Activated CD8-positive, alpha-beta memory T cell treated with anti-CD3 and anti-CD28 coated beads for 48 hours (primary cell): ENCODE data around the gene TBR1.

Source experiments
- DNase-seq, 3 experiments: peaks; one replicate each; pipeline ENCODE4 v3.0.0-alpha.2; 2020; ENCODE audit warnings: low read depth in 2 of 3, low spot score in 2 of 3

Gene TBR1

DNA sequence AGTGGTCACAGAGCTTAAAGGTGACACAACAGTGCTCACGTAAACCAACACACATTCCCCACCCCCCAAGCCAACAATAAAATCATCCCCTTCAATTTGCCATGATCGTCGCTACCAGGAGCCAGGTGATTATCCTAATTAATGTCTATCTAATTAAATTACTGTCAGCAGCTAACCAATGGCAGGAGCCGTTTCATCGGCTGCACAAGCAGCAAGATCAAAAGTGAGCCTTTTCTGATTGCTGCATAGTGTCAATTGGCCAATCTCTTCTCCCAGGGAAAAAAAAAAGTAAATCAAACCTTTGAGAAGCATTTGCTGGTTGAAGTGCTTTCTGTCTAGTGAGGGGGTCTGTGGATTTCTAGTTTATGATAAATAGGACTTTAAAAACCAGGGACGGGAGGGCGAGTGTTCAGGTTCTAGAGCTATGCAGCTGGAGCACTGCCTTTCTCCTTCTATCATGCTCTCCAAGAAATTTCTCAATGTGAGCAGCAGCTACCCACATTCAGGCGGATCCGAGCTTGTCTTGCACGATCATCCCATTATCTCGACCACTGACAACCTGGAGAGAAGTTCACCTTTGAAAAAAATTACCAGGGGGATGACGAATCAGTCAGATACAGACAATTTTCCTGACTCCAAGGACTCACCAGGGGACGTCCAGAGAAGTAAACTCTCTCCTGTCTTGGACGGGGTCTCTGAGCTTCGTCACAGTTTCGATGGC, at the start of gene TBR1:
TBR1 (plus strand) TSS at position 311 of the 721 bp plus-strand sequence; CDS start at position 425, 114 bp downstream.
- DNase-seq = no peak

DNA sequence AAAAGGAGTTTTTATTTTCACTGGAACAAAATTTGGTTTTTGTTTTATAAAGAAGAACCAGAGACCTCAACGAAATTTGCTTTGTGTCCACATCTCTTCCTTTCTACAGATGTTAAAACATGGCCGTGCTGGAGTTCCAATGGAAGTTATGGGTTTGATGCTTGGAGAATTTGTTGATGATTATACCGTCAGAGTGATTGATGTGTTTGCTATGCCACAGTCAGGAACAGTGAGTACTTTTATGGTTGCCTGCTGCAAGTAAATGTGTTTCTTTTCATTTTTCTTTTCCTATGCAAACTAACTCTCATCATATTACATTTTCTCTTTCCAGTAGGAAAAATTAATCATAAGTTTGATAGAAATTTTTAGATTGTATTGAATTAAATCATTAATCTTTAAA, 48.4 kb upstream of the TBR1 start:
- DNase-seq = no peak

DNA sequence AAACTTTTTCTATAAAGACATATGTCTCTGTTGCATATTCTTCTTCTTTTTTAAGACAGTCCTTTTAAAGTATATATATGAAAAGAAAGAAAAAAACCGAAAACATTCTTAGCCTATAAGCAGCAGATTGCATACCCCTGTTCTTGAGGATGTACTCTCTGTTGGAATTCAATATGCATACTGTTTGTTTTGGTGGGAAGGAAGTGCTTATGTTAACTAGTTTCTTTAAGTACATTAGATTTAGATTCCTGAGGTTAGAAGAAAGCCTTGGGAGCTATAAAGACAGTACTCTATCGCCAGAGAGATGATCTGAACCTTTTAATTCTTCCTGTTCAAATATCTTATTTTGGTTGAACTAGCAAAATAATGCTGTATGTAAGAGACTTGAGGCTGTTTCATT, 46.8 kb upstream of the TBR1 start:
- DNase-seq = no peak

DNA sequence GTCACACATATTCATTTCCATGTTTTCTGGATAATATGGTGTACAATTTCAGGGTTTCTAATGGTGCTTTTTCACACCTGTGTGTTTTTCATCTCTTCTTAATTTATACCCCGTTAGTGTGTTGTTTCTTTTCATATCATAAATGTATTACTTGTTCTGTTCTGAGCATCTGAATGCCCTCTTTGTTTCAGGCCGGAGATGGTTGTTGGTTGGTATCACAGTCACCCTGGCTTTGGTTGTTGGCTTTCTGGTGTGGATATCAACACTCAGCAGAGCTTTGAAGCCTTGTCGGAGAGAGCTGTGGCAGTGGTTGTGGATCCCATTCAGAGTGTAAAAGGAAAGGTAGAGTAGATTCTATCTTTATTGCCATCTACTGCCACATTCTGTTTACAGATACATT, 45.1 kb upstream of the TBR1 start:
- no peak for DNase-seq

DNA sequence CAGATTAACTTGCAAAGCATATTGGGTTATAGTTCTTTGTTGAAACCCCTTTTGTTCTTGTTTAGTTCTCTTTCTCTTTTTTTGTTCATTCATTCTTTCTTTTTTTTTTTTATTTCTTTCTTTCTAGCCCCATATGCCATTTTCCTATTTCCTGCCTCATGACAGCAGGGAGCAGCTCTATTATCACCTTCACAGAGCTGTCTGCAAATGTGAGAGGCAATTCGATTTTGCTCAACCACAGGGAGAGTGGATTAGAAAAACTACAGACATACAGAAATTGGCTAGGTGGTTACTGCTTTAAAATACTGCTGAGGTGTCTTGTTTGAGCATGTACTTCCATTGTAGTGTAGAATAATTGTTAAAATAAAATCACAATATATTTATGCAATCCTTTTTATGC, 44.2 kb upstream of the TBR1 start:
- DNase-seq = no peak

DNA sequence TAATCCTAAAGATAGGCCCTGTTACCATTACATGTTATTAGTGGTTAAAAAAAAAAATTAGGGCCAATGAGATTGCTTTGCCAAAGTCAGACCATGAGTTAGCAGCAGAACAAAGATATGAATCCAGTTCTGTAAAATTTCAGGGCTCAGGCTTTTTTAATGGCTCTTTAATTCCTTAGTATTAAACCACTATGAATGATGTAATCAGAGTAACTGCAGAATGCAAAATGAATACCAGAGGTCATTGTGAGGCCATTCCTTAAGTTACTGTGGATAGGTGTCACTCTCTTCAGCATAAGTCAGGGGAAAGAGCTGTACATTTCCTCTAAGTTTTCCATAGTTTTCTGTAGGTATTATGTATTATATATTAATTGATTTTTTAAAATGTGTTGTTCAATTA, 42.2 kb upstream of the TBR1 start:
- no peak for DNase-seq

DNA sequence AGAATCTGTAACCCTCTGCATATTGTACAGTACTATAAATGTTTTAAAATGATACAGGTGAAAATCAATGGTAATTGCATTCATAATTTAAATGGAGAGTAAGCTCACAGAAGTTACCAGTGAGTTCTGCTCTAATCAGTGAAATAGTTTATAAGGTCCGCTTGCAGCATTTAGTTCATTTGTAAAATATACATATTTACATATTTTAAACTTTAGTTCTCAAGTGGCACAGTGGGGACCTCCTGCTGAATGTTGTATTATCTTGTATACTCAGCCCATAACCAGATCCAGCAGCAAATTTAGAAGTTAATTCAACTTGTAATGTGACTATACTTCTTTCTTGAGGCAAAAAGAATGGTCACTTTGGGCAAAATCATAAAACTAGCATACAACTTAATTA, 41.7 kb upstream of the TBR1 start:
- no peak for DNase-seq

DNA sequence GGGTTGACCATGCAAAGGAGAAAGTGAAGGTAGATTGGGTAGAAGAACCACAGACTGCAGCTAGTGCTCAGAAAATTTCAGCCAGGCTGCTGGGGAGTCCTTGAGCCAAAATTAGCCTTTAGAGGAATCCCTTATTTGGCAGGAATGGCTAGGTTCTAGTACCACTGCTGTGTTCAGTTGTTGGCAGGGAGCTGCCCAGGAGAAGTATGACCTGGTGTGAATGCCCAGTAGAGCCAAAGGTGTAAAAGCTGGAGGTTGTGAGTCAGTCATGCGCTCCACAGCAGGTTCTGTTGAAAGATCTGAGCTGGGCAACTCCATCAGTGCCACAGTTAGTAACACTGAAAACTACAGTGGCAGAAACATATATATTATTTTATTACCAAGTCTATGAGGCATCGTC, 36.4 kb upstream of the TBR1 start:
- DNase-seq = no peak

DNA sequence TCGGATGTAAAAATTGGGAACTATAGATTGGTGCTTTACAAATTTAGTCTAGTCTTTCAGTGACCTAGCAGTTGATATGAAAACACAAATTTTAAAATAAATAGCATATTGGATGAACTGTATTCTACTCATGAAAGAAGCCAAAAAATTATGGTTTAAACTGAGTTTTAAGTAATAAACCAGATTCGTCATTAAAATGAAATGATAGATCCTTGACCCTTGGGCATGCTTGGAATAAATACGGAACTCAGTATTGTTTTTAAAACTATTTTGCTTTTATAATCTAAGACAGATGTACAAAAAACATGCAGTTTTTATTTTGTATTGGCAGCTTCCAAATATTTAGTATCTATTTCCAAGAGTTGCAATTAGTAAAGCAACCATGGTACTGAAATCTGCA, 34.6 kb upstream of the TBR1 start:
- no peak for DNase-seq

DNA sequence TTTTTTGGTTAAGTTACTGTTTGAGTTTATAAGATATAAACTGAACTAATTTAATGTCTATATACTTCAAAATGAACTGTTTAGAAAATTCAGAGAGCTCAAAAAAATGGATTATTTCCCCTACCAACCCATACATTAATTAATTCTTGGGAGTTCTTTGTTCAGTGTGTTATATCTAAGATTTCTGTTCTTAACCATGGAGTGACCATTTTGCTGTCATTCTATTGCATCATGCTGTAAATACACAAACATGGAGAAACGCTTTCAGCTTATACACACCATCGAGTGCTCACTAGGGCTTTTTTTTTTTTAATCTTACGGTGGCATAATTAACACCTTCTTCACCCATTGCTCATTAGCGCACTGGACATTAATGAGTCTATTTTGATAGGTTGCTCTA, 33.4 kb upstream of the TBR1 start:
- no peak for DNase-seq

DNA sequence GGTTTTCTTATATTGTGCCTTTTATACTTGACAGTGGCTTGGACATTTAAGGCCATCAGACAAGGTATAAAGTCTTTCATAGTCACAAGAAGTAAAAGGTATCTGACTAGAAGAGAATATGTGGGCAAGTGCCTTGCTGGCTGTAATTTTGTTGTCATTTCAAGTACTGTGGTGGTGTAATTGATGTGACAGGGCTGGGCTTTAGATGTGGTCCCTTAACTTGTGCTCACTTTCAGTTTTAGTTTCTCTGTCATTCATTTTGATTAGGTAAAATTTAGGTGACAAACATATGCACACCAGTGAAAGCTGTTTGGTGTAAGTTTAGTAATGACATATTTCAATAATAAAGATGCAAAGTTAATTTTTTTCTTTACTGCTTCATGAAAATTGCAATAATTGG, 31.2 kb upstream of the TBR1 start:
- no peak for DNase-seq

DNA sequence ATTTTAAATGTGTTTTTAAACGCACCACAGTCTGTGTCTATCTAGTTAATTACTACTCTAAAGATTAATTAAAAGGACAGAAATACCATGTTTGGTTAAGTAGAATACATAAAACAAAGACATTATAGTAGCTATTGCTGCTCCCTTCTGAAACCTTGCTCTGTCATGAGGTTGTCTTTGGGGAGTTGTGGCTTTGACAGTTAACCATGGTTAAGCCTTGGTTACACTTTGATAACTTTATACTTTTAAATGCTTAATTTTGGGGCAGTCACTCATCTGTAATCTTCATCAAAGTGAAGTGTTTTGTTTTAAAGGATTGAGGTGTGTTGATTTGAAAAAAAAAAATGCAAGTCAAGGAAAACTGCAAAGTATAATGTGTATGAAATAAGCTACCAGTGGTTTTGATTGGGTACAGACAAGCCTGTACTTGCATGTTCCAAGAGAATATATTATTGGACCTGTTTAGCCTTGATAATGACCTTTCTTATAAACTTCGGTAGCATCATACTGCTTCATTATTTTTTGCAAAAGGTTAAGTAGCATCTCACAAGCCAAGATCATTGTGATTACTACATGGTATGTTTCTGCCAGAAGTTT, 29.8 kb upstream of the TBR1 start:
- no peak for DNase-seq

DNA sequence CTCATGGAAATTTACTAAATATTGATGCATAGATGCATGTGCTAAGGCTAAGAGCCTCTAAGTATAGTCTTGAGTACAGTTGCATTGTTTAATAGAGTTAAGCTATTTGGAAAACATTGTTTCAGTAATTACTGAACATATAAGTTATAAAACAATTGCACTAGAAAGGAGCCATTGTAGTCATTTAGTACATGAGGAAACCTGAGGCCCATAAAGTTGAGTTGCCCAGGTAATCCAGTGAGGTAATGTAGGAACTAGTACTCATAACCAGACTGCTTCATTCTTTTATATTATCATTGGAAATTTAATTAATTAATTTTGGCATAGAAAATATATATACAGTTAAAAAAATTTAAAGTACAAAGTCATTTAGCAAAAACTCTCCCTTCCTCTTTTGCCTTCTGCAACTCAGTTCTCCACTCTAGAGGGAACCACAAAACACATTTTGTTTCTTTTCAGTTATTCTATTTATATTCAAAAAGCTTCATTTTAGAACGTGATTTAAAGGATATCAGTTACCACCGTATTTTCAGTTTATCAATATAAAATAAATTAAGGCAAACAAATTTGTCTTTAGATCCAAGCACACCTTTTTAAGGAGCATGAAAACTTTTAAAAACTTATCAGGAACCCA, 27.8 kb upstream of the TBR1 start:
- DNase-seq = no peak

DNA sequence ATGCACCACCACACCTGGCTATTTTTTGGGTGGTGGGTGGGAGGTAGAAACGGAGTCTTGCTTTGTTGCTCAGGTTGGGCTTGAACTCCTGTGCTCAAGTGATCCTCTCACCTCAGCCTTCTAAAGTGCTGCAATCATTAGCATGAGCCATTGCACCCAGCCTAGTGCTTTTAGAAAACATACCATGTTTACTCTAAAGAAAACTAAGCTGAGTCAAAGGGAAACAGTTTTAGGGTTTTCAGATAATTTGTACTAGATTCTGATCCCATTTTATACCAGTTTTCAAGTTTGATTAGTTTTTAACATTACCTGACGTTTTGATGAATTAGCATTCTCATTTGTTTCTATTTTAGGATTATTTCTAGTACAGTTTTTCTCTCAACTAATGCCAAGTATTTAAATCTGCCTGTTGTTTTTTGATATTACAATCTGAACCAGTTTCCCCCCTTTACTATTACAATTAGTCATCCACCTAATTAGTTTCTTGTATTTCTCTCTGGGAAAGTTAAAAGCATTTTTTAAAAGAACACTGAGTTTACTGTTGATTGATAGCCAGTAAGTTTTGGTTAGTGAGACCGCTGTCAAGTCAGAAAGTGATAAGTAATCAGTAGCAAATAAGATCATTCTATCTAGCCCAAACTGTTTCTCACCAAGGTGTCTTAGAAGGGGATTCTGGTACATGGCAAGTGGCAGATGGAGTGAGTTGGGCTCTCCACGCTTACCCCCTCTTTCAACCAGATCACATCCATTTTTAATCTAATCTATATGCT, 24.2 kb upstream of the TBR1 start:
- no peak for DNase-seq

DNA sequence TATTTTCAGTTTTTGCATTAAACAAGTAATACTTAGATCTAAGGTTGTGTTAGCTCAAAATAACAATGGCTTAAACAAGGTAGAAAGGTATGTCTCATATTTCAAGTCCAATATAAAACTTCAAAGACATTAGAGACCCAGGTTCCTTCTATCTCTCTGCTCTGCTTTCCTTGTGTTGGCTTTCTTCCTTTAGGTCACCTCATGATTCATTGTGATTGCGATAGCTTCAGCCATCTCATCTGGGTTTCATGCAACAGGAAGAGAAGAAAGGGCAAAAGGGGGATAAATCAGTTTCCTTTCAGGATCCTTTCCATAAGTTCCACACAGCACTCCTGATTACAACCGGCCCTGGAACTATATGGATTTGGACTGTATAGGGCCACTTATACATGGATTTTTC, 16.0 kb upstream of the TBR1 start:
- DNase-seq = no peak

DNA sequence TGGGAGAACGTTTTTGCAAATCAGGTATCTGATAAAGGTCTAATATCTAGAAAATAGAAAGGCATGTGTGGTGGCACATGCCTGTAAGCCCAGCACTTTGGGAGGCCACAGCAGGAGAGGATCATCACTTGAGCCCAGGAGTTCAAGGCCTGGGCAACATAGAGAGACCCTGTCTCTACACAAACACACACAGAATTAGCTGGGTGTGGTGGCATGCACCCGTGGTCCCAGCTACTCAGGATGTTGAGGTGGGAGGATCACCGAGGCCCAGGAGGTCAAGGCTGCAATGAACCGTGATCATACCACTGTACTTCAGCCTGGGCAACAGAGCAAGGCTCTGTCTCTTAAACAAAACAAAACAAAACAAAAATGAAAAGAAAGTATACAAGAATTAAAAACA, 13.8 kb upstream of the TBR1 start:
- no peak for DNase-seq

DNA sequence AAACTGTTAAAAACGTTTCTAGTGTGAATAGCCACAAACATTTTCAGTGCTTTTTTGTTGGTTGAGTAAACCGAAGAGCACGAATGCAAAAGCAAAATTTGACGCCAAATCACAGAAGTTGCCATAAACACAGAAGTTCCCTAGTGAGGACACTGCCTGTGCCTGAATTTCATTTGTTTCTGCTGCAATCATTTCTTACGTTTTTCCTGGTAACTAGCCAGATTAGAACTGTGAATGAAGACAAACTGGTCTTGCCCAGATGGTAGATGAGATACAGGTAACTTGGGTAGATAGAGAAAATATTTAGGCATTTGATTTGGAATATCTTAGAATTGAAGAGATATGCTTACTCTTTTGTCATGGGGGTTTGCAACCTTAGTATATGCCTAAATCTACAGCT, 9.8 kb upstream of the TBR1 start:
- no peak for DNase-seq

DNA sequence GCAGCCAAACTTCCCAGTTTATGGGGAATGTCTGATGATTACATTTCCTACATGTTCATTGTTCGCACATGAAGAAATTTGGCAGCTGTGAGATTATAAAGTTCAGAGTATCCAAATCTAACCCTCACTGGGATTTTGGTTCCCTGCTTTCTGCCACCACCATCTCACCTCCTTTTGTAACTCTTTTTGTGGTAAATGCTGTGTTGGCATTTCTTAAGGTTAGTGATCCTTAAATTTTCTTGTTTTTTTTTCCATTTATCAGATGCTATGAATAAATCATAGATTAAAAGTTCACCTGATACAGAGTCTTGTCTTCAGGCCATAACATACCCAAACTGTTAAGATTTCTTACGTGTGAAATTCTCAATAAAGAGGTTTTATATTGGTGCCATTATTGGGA, 8.5 kb upstream of the TBR1 start:
- no peak for DNase-seq

DNA sequence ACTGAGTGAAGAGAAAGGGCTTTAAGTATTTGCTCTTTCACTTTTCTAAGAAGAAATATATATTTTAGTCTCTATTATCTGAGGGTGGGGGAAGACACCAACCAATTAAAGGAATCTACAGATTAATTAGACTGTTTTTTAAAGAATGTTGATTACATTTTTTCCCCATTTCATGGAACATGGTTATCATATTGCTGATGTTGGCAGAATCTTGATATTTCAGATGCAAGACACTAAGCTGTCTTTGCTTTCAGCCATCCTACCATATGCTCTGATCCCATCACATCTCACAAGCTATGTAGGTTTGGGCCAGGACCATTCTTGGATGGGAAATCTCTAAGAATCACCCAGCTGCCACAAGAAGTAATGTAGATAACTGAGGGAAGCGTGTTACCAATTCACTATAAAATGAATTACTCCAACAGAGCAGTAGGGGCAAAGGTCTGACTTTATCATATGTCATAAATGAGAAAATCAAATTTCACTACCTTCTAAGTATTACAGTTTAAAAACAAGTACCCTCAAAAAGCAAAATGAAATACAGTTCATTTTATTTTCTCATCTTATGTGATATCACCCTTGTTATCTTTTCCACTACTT, 6.7 kb upstream of the TBR1 start:
- DNase-seq = no peak

DNA sequence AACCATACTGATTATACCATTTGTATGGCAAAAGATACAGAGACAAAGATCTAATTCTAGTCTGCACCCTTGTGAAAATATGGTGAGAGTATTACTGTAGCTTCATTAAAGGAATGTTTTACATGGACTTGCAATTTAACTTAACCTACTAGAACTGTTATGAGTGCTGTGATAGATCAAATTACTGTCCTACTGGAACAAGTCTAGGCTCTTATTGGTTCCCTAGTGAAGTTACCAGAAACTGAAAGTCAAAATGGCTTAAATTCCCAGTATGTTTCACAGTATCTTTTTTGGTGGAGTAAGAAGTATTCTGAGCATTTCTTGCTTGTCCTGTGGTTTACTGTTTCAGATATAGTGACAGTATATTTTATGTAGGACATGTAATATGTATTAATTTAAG, 3.8 kb upstream of the TBR1 start:
- DNase-seq = no peak
